Smooth muscle cell (in vitro differentiated cells): ENCODE measurements around the gene PTPRR. TPM values are rescaled to one million over a fixed set of nuclear protein-coding genes. Genes with fewer than 3 reads are reported as not detected.

Source experiments
- DNase-seq: peaks from one replicate; lab custom pipeline; 2025; ENCODE audit not compliant: unreplicated experiment; lab: John Stamatoyannopoulos, UW
- H2AFZ ChIP-seq: fragments of 200-600 bp; sonication (generic); 2 replicates; pipeline ENCODE4 v1.6.0; 2016; ENCODE audit warnings: antibody characterized with exemption, low read depth, mild to moderate bottlenecking
- H3F3A ChIP-seq: fragments of 200-600 bp; sonication (generic); 2 replicates; pipeline ENCODE4 v1.6.0; 2017; ENCODE audit warnings: antibody characterized with exemption, low read depth
- H3K27ac ChIP-seq: fragments of 200-600 bp; sonication (generic); 2 replicates; pipeline ENCODE4 v1.5.1; 2016; ENCODE audit warnings: low read depth, mild to moderate bottlenecking
- H3K27me3 ChIP-seq: fragments of 200-600 bp; sonication (generic); 2 replicates; pipeline ENCODE4 v1.6.1; 2016; ENCODE audit warnings: low read depth, mild to moderate bottlenecking
- H3K36me3 ChIP-seq: fragments of 200-600 bp; sonication (generic); 2 replicates; pipeline ENCODE4 v1.5.1; 2016; ENCODE audit warnings: low read depth
- H3K4me1 ChIP-seq: fragments of 200-600 bp; sonication (generic); 2 replicates; pipeline ENCODE4 v1.5.1; 2016; ENCODE audit warnings: low read depth
- H3K4me2 ChIP-seq: fragments of 200-600 bp; sonication (generic); 2 replicates; pipeline ENCODE4 v1.6.0; 2016; ENCODE audit warnings: mild to moderate bottlenecking
- H3K4me3 ChIP-seq: fragments of 200-600 bp; sonication (generic); 2 replicates; pipeline ENCODE4 v1.5.1; 2016; ENCODE audit warnings: mild to moderate bottlenecking
- H3K79me2 ChIP-seq: fragments of 200-600 bp; sonication (generic); 2 replicates; pipeline ENCODE4 v1.6.0; 2016; ENCODE audit warnings: low read depth, mild to moderate bottlenecking
- H3K9ac ChIP-seq: fragments of 200-600 bp; sonication (generic); 2 replicates; pipeline ENCODE4 v1.6.0; 2016; ENCODE audit warnings: low read depth
- H3K9me3 ChIP-seq: fragments of 200-600 bp; sonication (generic); replicated peaks from 2 replicates; pipeline ENCODE4 v1.5.1; 2016; ENCODE audit warnings: low read depth
- H4K20me1 ChIP-seq: fragments of 200-600 bp; sonication (generic); 2 replicates; pipeline ENCODE4 v1.6.0; 2016; ENCODE audit warnings: low read depth
- CTCF ChIP-seq: fragments of 200-600 bp; sonication (generic); IDR thresholded peaks from 2 replicates; pipeline ENCODE4 v1.5.1; 2017; ENCODE audit warnings: borderline replicate concordance, mild to moderate bottlenecking, antibody characterized with exemption; ENCODE audit not compliant: insufficient read depth, poor library complexity, severe bottlenecking
- WGBS: methylation state at CpG from one replicate; pipeline ENCODE4 v1.1.7; 2016; ENCODE audit warnings: low lambda C conversion rate; 5-methylcytosine and 5-hydroxymethylcytosine counted together
- polyA plus RNA-seq: library from polyadenylated mRNA; unstranded; fragments of >200 nt; fragmentation: Nextera tagmentation; extraction: Ambion mirVana; gene quantifications from 2 replicates; pipeline ENCODE4 v1.2.1, GENCODE V29; 2016
- total RNA-seq: library from RNA; depleted of rRNA; stranded (reverse); fragments of >200 nt; gene quantifications from 2 replicates; pipeline ENCODE4 v1.2.3, GENCODE V29; 2014

PTPRR gene
- total and polyA plus RNA-seq, 2 experiments from 2014 or later = 2.8 to 17.8 TPM

- Histone ChIP-seq H3K27me3 (no peaks in the 10 kb centered on the region), H3F3A (no peaks in the 10 kb centered on the region), H3K9me3 (no peaks in the 10 kb centered on the region), H3K4me1 (no peaks in the 10 kb centered on the region), H2AFZ (no peak overlapping the region), H3K79me2 (no peaks in the 10 kb centered on the region), H4K20me1 (no peaks in the 10 kb centered on the region), H3K36me3 (no peaks in the 10 kb centered on the region), H3K27ac (no peak overlapping the region), H3K9ac (no peak overlapping the region), H3K4me3 (no peak overlapping the region), H3K4me2 (no peak overlapping the region)
- no peak for DNase-seq
- TF ChIP-seq CTCF = no peak
- 89% methylated on average over 1 of the region's 1 CpG for WGBS
Measured at GRCh38 chr12:70638639-70639360, 281.7 kb downstream of the PTPRR start.

DNA sequence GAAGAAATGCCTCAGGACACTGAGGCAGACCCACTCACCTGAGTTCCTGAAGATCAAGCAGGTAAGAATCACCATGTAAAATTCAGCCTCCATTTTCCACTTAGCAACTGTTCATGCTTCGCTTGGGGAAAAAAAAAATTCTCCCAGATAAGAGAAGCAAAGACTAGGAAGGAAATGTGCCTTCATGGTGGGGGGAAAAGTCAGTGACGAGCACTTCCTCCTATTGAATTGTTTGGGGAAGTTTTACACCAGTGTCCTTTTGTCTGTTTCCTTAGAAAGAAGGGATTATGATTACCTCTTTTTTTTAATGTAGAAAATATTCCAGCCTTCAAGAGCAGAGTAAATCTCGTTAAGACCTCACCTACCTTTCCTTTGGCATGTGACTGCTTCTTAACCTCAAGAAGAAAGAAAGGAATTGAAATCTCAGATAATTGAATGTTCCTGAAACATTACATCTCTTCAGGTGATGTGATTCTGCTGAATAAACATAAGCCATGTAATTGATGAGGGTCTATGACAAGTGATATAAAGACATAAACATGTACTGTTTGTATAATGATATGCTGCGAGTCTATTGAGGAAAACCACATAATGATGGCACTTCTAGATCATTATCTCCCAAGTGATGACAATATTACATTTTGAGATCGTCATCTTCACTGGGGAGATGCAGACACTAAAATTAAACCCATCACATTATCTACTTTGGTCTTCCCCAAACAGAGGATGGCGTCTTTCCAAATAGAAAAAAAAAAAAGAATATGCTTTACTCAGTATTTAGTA is 283.0 kb downstream of the PTPRR start, which contains the start of gene PTPRB:
TSS of gene PTPRB (minus strand) at position 127 of the 783 bp plus-strand sequence. CDS start at position 93, 34 bp downstream.
- Histone ChIP-seq H3K4me2 (no peak within 1 kb of the TSS), H3K27me3 (no peaks in the 10 kb centered on the region), H3K36me3 (no peaks in the 10 kb centered on the region), H3K79me2 (no peaks in the 10 kb centered on the region), H3F3A (no peaks in the 10 kb centered on the region), H3K9ac (no peak within 1 kb of the TSS), H2AFZ (no peak within 1 kb of the TSS), H3K4me3 (no peak within 1 kb of the TSS), H4K20me1 (no peaks in the 10 kb centered on the region), H3K4me1 (no peaks in the 10 kb centered on the region), H3K27ac (no peak within 1 kb of the TSS), H3K9me3 (no peaks in the 10 kb centered on the region)
- 84% methylated on average over 6 of the region's 6 CpGs for WGBS
- DNase-seq = no peak
- TF ChIP-seq CTCF = no peak

- no peak overlapping the region for H2AFZ ChIP-seq
- H3K79me2 ChIP-seq = no peaks in the 10 kb centered on the region
- DNase-seq = no peak
- H3K36me3 ChIP-seq = no peaks in the 10 kb centered on the region
- no peaks in the 10 kb centered on the region for H4K20me1 ChIP-seq
- WGBS = 97% methylated on average over 7 of the region's 7 CpGs
- no peaks in the 10 kb centered on the region for H3K4me1 ChIP-seq
- no peak overlapping the region for H3K9ac ChIP-seq
- TF ChIP-seq CTCF = no peak
- no peak overlapping the region for H3K4me2 ChIP-seq
- H3K4me3 ChIP-seq = no peak overlapping the region
- no peaks in the 10 kb centered on the region for H3F3A ChIP-seq
- no peaks in the 10 kb centered on the region for H3K9me3 ChIP-seq
- no peak overlapping the region for H3K27ac ChIP-seq
- H3K27me3 ChIP-seq = no peaks in the 10 kb centered on the region
Measured at GRCh38 chr12:70635755-70636154, 284.8 kb downstream of the PTPRR start.
